Ishikawa (cell line): ENCODE data around the gene SPAAR.

Source experiments
- EGR1 ChIP-seq: IDR thresholded peaks from 2 replicates; pipeline ENCODE4 v1.6.1; 2012
- FOXM1 ChIP-seq: IDR thresholded peaks from 2 replicates; pipeline ENCODE4 v1.6.1; 2012; ENCODE audit warnings: low read depth, borderline replicate concordance
- RAD21 ChIP-seq: IDR thresholded peaks from 2 replicates; pipeline ENCODE4 v1.6.1; 2012; ENCODE audit warnings: low read depth
- TAF1 ChIP-seq: IDR thresholded peaks from 2 replicates; pipeline ENCODE4 v1.6.1; 2012; ENCODE audit warnings: low read depth, mild to moderate bottlenecking
- TCF12 ChIP-seq: IDR thresholded peaks from 2 replicates; pipeline ENCODE4 v1.6.1; 2012; ENCODE audit warnings: low read depth
- YY1 ChIP-seq: IDR thresholded peaks from 2 replicates; pipeline ENCODE4 v1.6.1; 2012; ENCODE audit warnings: low read depth
- ZBTB7A ChIP-seq: IDR thresholded peaks from 2 replicates; pipeline ENCODE4 v1.6.1; 2012; ENCODE audit warnings: low read depth
- TF ChIP-seq, protein P1 (sequence below): IDR thresholded peaks from 2 replicates; pipeline ENCODE4 v1.6.1; 2012; ENCODE audit warnings: low read depth, mild to moderate bottlenecking
- TF ChIP-seq, protein P2 (sequence below): IDR thresholded peaks from 2 replicates; pipeline ENCODE4 v1.6.1; 2012

DNA sequence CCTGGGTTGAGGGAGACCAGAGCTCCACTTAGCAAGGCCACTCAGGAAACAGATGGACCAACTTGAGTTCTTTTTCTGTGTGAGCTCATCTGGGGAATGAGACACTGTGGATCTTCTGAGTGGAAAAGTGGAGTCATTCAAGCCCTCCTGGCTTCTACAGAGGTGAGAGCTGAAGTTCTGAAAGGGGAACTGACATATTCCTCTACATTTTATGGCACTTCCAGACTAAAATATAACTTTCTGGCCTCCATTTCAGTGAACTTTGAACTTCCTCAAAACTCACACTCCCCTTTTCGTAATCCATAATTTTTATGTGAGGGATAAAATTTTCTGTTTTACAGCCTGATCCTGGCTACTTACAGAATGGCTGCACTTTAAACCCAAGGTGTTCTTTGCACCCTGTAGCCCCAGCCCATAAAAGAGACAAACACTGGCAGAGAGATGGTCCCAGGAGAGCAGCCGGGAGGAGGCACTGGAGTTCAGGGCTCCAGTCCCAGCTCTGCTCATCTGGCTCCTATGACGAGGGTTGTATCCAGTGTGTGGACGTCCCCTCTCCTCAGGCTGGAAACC, 10.8 kb downstream of the SPAAR start:
- TF ChIP-seq FOXM1 (no peak), TCF12 (no peak), ZBTB7A (no peak), TAF1 (no peak), EGR1 (no peak), RAD21 (no peak), YY1 (no peak)
- TF ChIP-seq, protein P1, sequence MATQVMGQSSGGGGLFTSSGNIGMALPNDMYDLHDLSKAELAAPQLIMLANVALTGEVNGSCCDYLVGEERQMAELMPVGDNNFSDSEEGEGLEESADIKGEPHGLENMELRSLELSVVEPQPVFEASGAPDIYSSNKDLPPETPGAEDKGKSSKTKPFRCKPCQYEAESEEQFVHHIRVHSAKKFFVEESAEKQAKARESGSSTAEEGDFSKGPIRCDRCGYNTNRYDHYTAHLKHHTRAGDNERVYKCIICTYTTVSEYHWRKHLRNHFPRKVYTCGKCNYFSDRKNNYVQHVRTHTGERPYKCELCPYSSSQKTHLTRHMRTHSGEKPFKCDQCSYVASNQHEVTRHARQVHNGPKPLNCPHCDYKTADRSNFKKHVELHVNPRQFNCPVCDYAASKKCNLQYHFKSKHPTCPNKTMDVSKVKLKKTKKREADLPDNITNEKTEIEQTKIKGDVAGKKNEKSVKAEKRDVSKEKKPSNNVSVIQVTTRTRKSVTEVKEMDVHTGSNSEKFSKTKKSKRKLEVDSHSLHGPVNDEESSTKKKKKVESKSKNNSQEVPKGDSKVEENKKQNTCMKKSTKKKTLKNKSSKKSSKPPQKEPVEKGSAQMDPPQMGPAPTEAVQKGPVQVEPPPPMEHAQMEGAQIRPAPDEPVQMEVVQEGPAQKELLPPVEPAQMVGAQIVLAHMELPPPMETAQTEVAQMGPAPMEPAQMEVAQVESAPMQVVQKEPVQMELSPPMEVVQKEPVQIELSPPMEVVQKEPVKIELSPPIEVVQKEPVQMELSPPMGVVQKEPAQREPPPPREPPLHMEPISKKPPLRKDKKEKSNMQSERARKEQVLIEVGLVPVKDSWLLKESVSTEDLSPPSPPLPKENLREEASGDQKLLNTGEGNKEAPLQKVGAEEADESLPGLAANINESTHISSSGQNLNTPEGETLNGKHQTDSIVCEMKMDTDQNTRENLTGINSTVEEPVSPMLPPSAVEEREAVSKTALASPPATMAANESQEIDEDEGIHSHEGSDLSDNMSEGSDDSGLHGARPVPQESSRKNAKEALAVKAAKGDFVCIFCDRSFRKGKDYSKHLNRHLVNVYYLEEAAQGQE, result no peak
- TF ChIP-seq, protein P2, sequence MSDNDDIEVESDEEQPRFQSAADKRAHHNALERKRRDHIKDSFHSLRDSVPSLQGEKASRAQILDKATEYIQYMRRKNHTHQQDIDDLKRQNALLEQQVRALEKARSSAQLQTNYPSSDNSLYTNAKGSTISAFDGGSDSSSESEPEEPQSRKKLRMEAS, result no peak
